Neuron (in vitro differentiated cells): Measurements from ENCODE around the gene TMEM132C.

Experiments used
- H2AFZ ChIP-seq: one replicate; pipeline ENCODE4 v1.6.1; 2013; ENCODE audit warnings: low read depth, mild to moderate bottlenecking, inconsistent platforms, low read length, moderate library complexity
- H3K27me3 ChIP-seq: one replicate; pipeline ENCODE4 v1.6.1; 2013; ENCODE audit warnings: low read length; ENCODE audit not compliant: insufficient read depth
- H3K36me3 ChIP-seq: one replicate; pipeline ENCODE4 v1.6.1; 2013; ENCODE audit warnings: low read length; ENCODE audit not compliant: insufficient read depth
- H3K4me1 ChIP-seq: one replicate; pipeline ENCODE4 v1.6.1; 2013; ENCODE audit warnings: low read length; ENCODE audit not compliant: insufficient read depth
- H3K4me3 ChIP-seq: 2 replicates; pipeline ENCODE4 v1.5.1; 2013; ENCODE audit warnings: mild to moderate bottlenecking, low read length, moderate library complexity
- H3K9me3 ChIP-seq: one replicate; pipeline ENCODE4 v1.6.1; 2013; ENCODE audit warnings: low read length

TMEM132C gene

GRCh38 chr12:128509170-128509569 is 242.2 kb downstream of the TMEM132C start:
- Histone ChIP-seq H3K36me3 (no peaks in the 10 kb centered on the region), H3K4me3 (no peak overlapping the region), H2AFZ (no peak overlapping the region), H3K4me1 (peaks cover 4% of the 10 kb centered on the region), H3K27me3 (no peaks in the 10 kb centered on the region), H3K9me3 (peaks cover 2% of the 10 kb centered on the region)

GRCh38 chr12:128510511-128510910 is 243.5 kb downstream of the TMEM132C start:
- Histone ChIP-seq H3K36me3 (no peaks in the 10 kb centered on the region), H3K27me3 (no peaks in the 10 kb centered on the region), H3K4me1 (peaks cover 5% of the 10 kb centered on the region), H2AFZ (no peak overlapping the region), H3K4me3 (no peak overlapping the region), H3K9me3 (no peaks in the 10 kb centered on the region)

- Histone ChIP-seq H3K27me3 (no peaks in the 10 kb centered on the region), H2AFZ (no peak overlapping the region), H3K36me3 (no peaks in the 10 kb centered on the region), H3K9me3 (peaks cover 2% of the 10 kb centered on the region), H3K4me3 (no peak overlapping the region), H3K4me1 (peaks cover 7% of the 10 kb centered on the region)
Measured at GRCh38 chr12:128513331-128513730, 246.4 kb downstream of the TMEM132C start.

GRCh38 chr12:128513831-128514230 is 246.9 kb downstream of the TMEM132C start:
- no peaks in the 10 kb centered on the region for H3K27me3 ChIP-seq
- no peak overlapping the region for H2AFZ ChIP-seq
- H3K4me1 ChIP-seq: peaks cover 12% of the 10 kb centered on the region
- peaks cover 2% of the 10 kb centered on the region for H3K9me3 ChIP-seq
- no peak overlapping the region for H3K4me3 ChIP-seq
- no peaks in the 10 kb centered on the region for H3K36me3 ChIP-seq

DNA sequence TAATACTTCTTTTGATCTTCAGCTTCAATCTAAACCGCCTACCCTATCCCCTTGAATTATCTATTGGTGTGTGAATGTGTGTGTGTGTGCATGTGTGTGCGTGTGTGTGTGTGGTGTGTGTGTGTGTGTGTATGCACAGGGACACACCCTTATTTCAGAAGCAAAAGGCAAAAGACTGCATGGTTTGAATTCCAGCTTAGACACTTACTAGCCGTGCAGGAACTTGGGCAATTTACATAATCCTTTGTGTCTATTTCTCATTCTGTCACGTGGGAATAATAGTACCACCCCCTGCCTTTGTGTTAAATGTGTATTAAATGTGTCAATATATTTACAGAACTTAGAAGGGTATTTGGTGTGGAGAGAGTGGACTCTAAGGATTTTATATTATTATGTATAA is 251.7 kb downstream of the TMEM132C start:
- H3K4me1 ChIP-seq: peaks cover 12% of the 10 kb centered on the region
- no peaks in the 10 kb centered on the region for H3K27me3 ChIP-seq
- no peak overlapping the region for H3K4me3 ChIP-seq
- H3K9me3 ChIP-seq: peaks cover 2% of the 10 kb centered on the region
- H2AFZ ChIP-seq: no peak overlapping the region
- H3K36me3 ChIP-seq: no peaks in the 10 kb centered on the region

DNA sequence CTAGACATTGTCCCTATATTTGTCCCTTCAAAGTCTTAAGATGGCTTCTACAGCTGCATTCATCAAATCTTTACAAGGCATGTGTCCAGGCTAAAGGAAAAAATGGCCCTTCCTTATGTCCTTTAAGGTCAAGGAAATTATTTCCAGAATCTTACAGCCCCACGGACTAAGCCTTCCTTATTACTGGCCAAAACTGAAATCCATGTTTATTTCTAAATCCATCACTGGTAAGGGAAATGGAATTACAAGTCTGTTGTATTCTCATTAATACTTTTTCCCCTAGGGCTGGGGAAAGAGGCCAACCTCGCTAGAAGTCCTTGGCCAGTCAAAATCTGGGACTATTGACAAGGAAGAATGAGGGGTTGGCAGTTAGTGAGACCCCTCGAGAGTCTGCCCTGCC is 252.5 kb downstream of the TMEM132C start:
- Histone ChIP-seq H3K9me3 (peaks cover 2% of the 10 kb centered on the region), H3K27me3 (no peaks in the 10 kb centered on the region), H2AFZ (no peak overlapping the region), H3K4me3 (no peak overlapping the region), H3K36me3 (no peaks in the 10 kb centered on the region), H3K4me1 (peaks cover 7% of the 10 kb centered on the region)

DNA sequence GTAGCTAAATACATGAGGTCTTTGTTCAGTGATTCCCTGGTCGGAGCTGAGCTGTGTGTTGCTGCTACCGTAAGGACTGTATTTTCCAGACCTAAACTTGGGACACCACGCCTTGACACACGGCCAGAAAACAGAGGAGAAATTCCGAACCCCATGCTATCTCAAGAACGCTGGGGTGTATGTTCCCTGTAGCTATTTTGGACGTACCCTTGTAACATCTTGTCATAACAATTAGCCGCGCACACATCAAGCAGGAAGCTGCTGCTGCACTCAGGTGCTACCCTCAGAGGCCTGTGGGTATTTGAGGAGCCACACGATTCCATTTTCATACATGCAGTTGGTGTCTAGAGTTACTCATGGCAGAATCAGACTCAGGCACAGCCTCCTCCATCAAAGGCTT is 255.0 kb downstream of the TMEM132C start:
- Histone ChIP-seq H3K9me3 (no peaks in the 10 kb centered on the region), H3K4me1 (peaks cover 7% of the 10 kb centered on the region), H3K36me3 (no peaks in the 10 kb centered on the region), H3K4me3 (no peak overlapping the region), H2AFZ (no peak overlapping the region), H3K27me3 (no peaks in the 10 kb centered on the region)

- H2AFZ ChIP-seq: no peak overlapping the region
- no peaks in the 10 kb centered on the region for H3K9me3 ChIP-seq
- no peaks in the 10 kb centered on the region for H3K4me1 ChIP-seq
- no peaks in the 10 kb centered on the region for H3K27me3 ChIP-seq
- H3K36me3 ChIP-seq: no peaks in the 10 kb centered on the region
- no peak overlapping the region for H3K4me3 ChIP-seq
Measured at GRCh38 chr12:128524439-128524838, 257.5 kb downstream of the TMEM132C start.

DNA sequence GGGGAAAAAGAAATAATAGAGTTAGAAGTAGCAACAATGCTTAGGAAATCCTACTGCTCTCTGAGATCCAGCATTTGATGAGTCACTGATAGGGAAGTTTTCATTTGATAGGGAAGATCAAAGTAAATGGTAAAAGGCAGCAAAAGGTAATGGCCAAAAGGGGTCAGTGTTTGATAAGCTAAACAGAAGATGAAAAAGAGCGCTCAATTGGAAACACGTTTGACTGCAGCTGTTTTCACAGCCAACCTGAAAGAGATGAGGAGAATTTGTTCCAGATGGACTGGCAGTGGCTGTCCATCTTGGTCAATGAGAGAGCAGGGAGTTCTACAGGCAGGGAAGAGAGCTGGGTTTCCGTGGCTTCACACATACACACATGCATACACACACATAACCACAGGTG is 264.2 kb downstream of the TMEM132C start:
- H2AFZ ChIP-seq: no peak overlapping the region
- no peaks in the 10 kb centered on the region for H3K36me3 ChIP-seq
- H3K27me3 ChIP-seq: no peaks in the 10 kb centered on the region
- H3K4me3 ChIP-seq: no peak overlapping the region
- H3K9me3 ChIP-seq: no peaks in the 10 kb centered on the region
- H3K4me1 ChIP-seq: no peaks in the 10 kb centered on the region

- Histone ChIP-seq H3K9me3 (peaks cover 3% of the 10 kb centered on the region), H3K4me1 (no peaks in the 10 kb centered on the region), H3K36me3 (no peaks in the 10 kb centered on the region), H2AFZ (no peak overlapping the region), H3K4me3 (no peak overlapping the region), H3K27me3 (no peaks in the 10 kb centered on the region)
Measured at GRCh38 chr12:128534906-128535305, 267.9 kb downstream of the TMEM132C start.

DNA sequence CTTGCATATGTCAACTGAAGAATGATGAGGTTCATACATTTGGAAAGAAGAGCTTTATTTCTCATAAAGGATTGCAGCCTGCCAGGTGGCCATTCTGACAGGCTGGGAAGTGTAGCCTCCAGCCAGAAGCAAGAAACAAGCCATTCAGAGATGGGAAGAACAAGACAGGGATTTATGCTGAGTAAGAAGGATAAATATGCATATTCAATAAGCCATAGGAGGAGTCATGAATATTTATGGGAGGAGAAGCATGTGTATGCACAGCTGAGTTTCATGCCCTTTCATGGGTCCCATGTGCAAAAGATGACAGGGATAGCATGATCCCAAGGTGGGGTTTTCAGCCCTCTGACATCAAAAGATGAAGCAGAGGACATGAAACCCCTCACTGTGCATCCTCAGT is 269.8 kb downstream of the TMEM132C start:
- Histone ChIP-seq H3K27me3 (no peaks in the 10 kb centered on the region), H3K36me3 (no peaks in the 10 kb centered on the region), H2AFZ (no peak overlapping the region), H3K9me3 (peaks cover 3% of the 10 kb centered on the region), H3K4me1 (no peaks in the 10 kb centered on the region), H3K4me3 (no peak overlapping the region)

DNA sequence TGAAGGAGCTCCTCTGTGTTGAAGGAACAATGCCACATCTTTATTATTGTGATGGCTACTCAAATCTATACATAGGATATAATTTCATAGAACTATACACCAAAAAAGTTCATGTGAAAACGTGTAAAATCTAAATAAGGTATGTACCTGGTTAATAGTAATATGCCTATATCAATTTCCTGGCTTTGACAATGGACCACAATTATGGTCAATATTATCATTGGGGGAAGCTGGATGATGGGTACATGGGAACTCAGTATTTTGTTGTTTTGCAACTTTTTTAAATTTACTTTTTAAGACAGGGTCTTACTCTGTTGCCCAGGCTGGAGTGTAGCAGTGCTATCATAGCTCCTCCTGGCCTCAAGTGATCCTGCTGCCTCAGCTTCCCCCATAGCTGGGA is 270.7 kb downstream of the TMEM132C start:
- peaks cover 3% of the 10 kb centered on the region for H3K9me3 ChIP-seq
- H3K36me3 ChIP-seq: no peaks in the 10 kb centered on the region
- no peaks in the 10 kb centered on the region for H3K27me3 ChIP-seq
- H3K4me3 ChIP-seq: no peak overlapping the region
- H3K4me1 ChIP-seq: no peaks in the 10 kb centered on the region
- no peak overlapping the region for H2AFZ ChIP-seq

- Histone ChIP-seq H3K36me3 (no peaks in the 10 kb centered on the region), H3K9me3 (no peaks in the 10 kb centered on the region), H3K27me3 (no peaks in the 10 kb centered on the region), H2AFZ (no peak overlapping the region), H3K4me3 (no peak overlapping the region), H3K4me1 (no peaks in the 10 kb centered on the region)
Measured at GRCh38 chr12:128542844-128543243, 275.9 kb downstream of the TMEM132C start.

GRCh38 chr12:128543460-128543859 is 276.5 kb downstream of the TMEM132C start:
- no peaks in the 10 kb centered on the region for H3K4me1 ChIP-seq
- H2AFZ ChIP-seq: no peak overlapping the region
- H3K27me3 ChIP-seq: no peaks in the 10 kb centered on the region
- no peaks in the 10 kb centered on the region for H3K9me3 ChIP-seq
- H3K4me3 ChIP-seq: no peak overlapping the region
- H3K36me3 ChIP-seq: no peaks in the 10 kb centered on the region
